ENCODE measurements around the gene MYO18B. TPM values are rescaled to one million over a fixed set of nuclear protein-coding genes. Genes with fewer than 3 reads are reported as not detected.

The MYO18B gene
- total RNA-seq, 1 experiment from 2014 or later: 0.03 TPM

DNA sequence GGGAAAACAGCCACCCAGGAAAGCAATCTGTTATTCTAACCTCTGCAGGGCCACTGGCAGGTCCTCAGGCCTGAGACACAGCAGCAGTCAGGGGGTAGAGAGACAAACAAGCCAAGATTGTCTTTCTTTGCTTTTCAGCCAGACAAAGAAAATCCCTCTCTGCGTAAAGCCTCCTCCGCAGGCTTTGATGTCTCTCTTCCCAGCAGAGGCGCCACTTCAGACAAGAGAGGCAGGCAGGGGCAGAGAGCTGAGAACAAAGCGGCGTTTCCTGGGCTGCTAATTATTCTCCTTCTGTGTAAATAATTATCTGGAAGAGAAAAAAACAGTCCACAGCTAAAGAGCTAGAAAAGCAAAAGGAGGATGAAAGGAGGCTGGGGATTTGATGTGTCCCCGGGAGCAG lies 324.5 kb downstream of the MYO18B start:
- no peaks in the 10 kb centered on the region; the same call in 1 of the 2 replicates for H3K27me3 ChIP-seq (ENCODE audit: control insufficient read depth, insufficient read depth, low read length)
- no peak overlapping the region for H3K4me3 ChIP-seq (ENCODE audit: insufficient read depth, low read depth, low read length)
- no peaks in the 10 kb centered on the region for H3K36me3 ChIP-seq (replicated peaks; ENCODE audit: control insufficient read depth, insufficient read depth, low read length)
- DNase-seq: peak; percentile 47

DNA sequence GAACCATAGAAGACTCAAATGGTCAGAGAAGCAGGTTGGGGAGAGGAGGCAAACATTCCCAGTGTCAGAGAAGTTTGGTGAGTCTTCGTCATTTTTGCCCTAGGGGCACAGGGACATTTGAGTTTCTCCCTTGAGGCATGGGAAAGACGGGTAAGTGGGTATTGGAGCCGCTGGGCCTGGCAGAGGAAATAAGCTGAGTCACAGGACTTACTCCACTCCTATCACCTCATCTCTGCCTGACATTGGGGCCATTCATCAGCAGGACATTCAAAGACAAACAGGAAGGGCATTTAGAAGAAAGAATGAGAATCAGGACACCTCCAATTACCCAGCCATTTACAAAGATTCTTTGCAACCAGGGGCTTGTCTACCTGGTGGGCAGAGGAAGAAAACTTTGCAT lies 326.6 kb downstream of the MYO18B start:
- Histone ChIP-seq H3K27me3 (ENCODE audit: control insufficient read depth, insufficient read depth, low read length) (no peaks in the 10 kb centered on the region; the same call in 1 of the 2 replicates), H3K4me3 (ENCODE audit: insufficient read depth, low read depth, low read length) (no peak overlapping the region), H3K36me3 (replicated peaks; ENCODE audit: control insufficient read depth, insufficient read depth, low read length) (no peaks in the 10 kb centered on the region)
- DNase-seq: no peak

DNA sequence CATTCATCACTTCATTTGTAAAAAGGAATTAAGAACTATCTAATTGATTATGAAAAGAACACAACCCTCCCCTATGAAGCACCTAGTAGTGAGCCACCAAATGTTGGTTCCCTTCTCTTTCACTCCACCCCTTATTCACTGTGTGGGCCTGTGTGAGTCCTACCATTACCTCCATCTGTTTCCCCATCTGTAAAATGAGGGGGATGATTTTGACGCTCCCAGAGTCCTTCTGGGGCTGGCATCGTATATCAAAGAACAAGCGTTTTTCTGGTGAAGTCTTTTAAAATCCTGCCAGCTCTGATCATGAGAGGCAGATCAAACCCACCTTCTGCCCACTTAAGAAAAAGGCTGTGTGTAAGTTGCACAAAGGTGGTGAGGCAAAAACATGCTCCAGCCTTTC lies 330.6 kb downstream of the MYO18B start:
- no peak overlapping the region for H3K4me3 ChIP-seq (ENCODE audit: insufficient read depth, low read depth, low read length)
- no peaks in the 10 kb centered on the region for H3K36me3 ChIP-seq (replicated peaks; ENCODE audit: control insufficient read depth, insufficient read depth, low read length)
- H3K27me3 ChIP-seq (ENCODE audit: control insufficient read depth, insufficient read depth, low read length): no peaks in the 10 kb centered on the region
- no peak for DNase-seq

DNA sequence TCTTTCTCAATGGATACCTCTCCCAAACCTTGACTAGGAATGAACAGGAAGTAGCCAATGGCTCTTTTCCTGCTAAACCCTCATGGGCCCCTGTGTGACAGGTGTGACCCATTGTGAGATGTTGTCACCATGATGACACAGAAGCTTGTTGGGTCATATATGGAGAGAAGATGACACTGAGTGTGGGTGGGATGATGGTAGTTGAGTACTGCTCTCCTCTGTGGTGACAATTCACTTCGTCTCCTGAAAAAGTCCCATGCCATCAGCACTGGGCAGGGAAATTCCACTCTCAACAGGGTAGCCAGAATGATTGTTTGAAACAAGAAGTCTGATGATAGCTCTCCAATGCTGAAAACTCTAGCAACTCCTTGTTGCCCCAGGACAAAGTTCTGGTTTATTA lies 333.3 kb downstream of the MYO18B start:
- Histone ChIP-seq H3K36me3 (replicated peaks; ENCODE audit: control insufficient read depth, insufficient read depth, low read length) (no peaks in the 10 kb centered on the region), H3K4me3 (ENCODE audit: insufficient read depth, low read depth, low read length) (no peak overlapping the region), H3K27me3 (ENCODE audit: control insufficient read depth, insufficient read depth, low read length) (no peaks in the 10 kb centered on the region)
- DNase-seq: no peak

DNA sequence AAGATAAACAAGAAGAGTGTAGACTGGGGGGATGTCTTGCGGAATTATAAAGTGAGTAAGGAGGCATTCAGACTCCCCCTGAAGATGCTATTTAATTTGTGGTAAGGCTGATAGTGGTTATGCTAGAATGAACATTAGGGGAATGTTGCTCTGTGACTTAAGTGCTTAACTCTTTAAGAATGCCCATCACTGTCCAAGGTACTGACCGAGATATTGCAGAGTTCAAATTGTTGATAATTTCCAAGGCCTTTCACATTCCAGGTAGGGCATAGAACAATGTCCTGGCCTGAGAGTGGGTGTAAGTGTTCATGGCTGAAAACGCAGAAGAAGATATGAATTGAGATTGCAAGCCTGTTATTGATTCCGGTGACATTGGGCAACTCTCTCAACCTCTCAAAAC lies 337.0 kb downstream of the MYO18B start:
- Histone ChIP-seq H3K27me3 (ENCODE audit: control insufficient read depth, insufficient read depth, low read length) (no peaks in the 10 kb centered on the region), H3K4me3 (ENCODE audit: insufficient read depth, low read depth, low read length) (no peak overlapping the region), H3K36me3 (replicated peaks; ENCODE audit: control insufficient read depth, insufficient read depth, low read length) (no peaks in the 10 kb centered on the region)
- no peak for DNase-seq

Other genes with a start within 250 kb of the MYO18B start
- 7.1 and 12.1 TPM in 2 replicates for gene GRK3, start 177.5 kb upstream of the MYO18B start, total RNA-seq (2014; rRNA removed; shearing (Covaris generic))